NCI-H187 treated with DMSO at 0.1 percent for 48 hours (cell line): ENCODE measurements around the gene IZUMO4.

Experiments
- DNase-seq: peaks from one replicate; lab custom pipeline; 2025; lab: John Stamatoyannopoulos, UW

IZUMO4 gene

DNA sequence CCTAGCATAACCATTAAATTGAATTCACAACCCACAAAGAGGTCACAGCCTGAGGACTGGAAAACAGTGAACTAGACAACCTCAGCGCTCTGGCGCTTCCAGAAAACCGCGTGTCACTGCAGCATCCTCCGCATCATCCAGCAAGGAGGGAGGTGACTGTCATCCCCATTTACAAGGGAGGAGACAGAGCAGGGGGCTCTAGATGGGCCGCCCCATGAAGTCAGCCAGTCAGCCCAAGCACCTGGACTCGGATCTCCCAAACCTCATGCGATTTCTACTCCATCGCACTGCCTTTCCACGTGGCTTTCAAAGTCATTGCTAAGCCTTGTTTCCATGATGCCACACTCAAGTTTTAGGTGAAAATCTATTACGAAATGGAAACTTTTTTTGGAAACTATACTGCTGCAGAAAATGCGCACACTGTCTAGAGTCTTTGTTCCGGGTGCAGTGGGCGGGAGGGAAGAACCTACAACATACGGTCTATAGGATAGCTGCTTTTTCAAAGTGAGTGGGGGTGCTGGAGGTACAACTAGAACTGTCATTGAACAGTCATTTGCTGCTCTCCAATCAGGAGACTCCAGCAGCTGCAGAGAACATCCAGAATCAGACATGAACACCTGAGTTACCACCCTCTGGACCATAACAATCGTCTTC, 51.9 kb downstream of the IZUMO4 start:
- DNase-seq, result no peak
